SW 1271 (cell line): ENCODE measurements around the gene TMEM161B.
"Not testable (repeated sequence)": the region's sequence is repeated elsewhere in the genome, so short reads cannot be mapped to it uniquely, and the experiment has no call there.

Source experiments
- DNase-seq, 2 experiments: peaks; one replicate each; lab custom pipeline; 2025; lab: John Stamatoyannopoulos, UW

Gene TMEM161B

DNA sequence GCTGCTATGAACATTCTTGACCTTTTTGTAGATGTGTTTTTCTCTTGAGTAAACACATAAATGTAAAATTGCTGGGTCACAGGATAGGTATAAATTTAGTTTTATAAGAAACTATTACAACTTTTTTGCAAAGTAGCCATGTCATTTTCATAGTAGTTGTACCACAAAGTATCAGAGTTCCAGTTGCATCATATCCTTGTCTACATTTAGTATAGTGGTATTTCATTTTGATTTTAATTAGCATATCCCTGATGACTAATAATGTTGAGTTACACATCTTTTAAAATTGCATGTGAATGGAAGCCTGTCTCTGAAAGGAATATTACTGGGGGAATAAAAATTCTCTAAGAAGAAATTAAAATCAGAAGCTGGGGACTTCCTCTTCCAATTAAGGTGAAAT, 85.4 kb downstream of the TMEM161B start:
- DNase-seq, result no peak

- DNase-seq, result not testable (repeated sequence)
These were observed 91.2 kb downstream of the TMEM161B start for GRCh38 chr5:88177486-88177885.

- no peak for DNase-seq
These were observed 95.5 kb downstream of the TMEM161B start for GRCh38 chr5:88172847-88173758.

DNA sequence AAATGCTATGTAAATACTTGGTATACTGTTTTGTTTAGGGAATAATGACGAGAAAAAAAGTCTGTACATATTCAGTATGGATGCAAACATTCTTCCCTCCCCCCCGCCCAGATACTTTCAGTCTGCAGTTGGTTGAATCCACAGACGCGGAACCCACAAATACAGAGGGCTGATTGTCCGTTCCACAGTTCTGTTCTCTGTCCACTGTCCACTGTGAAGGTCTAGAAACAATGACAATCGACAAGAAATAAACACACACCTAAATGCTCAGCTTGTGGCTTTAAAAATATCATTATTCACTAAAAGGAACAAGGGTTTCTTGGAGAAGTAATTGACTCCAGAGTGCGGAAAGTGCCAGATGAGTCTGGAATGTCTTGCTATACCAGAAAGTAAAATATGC, 109.1 kb downstream of the TMEM161B start:
- DNase-seq, result no peak

DNA sequence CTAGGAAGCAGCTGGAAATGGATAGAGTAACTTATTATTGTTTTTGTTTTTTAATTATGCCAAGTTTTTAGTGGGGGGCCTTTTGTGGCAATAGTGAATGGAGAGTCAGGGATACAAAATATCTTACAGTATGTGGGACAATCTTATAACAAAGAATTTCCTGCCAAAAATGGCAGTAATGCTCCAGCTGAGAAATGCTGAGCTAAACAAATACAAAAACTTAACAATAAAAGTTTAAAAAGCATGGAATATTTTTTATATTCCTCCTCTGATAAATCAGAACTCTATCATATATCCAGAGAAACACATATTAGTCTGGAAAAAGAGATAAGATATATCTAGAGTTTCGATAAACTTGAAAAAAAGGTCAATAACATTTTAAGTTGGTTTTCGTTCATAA, 110.6 kb downstream of the TMEM161B start:
- no peak for DNase-seq

DNA sequence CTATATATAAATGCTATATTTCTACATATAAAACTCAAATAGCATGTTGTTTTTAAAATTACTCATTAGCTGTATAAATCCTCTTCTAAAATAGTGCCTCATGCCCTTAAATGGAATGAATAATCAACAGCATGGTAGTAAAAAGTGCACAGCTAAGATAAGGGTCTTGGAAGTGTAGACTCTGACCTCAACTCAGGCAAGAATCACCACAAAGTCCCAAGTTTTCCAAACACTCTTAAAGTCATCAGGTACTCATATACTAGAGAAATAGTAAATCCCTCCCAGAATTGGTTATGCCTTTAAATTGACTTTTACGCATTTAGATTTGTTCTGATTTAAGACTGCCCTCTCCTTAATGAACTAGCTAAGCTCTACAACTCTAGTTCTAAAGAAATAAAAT, 113.8 kb downstream of the TMEM161B start:
- no peak for DNase-seq

GRCh38 chr5:88150747-88151146, 117.9 kb downstream of the TMEM161B start:
- no peak for DNase-seq

- DNase-seq, result no peak
These were observed 122.8 kb downstream of the TMEM161B start for GRCh38 chr5:88145611-88146467.

DNA sequence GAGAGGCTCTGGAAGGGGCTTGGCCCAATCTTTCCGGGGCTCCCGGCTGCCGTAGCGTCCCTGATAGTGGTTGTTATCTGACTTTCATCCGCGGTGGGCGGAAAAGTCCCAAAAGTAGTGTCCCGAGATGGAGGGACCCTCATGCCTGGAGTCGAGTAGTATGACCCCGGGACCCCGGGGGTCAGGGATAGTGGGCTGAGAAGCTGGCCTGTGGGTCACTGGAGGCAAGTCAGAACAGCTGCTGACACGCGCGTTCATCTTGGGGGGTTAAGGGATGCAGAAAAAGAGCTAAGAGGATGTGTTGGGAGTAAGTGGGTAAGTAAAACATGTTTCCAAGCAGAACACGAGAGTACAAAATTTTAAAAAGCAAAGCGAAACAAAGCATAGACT, 123.4 kb downstream of the TMEM161B start:
- no peak for DNase-seq
